Memory B cell (primary cell): ENCODE measurements around the gene CCNF.
A peak's percentile ranks its signal among the peaks of the same experiment; 100 is the strongest.
"Not testable (repeated sequence)": the region's sequence is repeated elsewhere in the genome, so short reads cannot be mapped to it uniquely, and the experiment has no call there.

Source experiments
- ATAC-seq: fragments of 150-1000 bp; cut with Tn5 transposase; 2 replicates; pipeline ENCODE4 v1.10.0; 2021; ENCODE audit warnings: low read depth, mild to moderate bottlenecking, moderate library complexity
- DNase-seq, 2 donors: peaks; one replicate each; pipeline ENCODE4 v3.0.0; 2022; ENCODE audit warnings: low spot score in 2 of 2
- H3K27ac Mint-ChIP-seq: one replicate; pipeline ENCODE4 v1.8.0; 2022; ENCODE audit warnings: mild to moderate bottlenecking, moderate library complexity, mixed read lengths
- H3K27me3 Mint-ChIP-seq: one replicate; pipeline ENCODE4 v1.8.0; 2022; ENCODE audit warnings: mixed read lengths
- H3K36me3 Mint-ChIP-seq: one replicate; pipeline ENCODE4 v1.8.0; 2022; ENCODE audit warnings: mild to moderate bottlenecking, mixed read lengths
- H3K4me1 Mint-ChIP-seq: one replicate; pipeline ENCODE4 v1.8.0; 2022; ENCODE audit warnings: mixed read lengths
- H3K4me3 Mint-ChIP-seq: one replicate; pipeline ENCODE4 v1.8.0; 2022; ENCODE audit warnings: mild to moderate bottlenecking, moderate library complexity, mixed read lengths
- H3K9me3 Mint-ChIP-seq: one replicate; pipeline ENCODE4 v1.8.0; 2022; ENCODE audit warnings: mixed read lengths

CCNF gene

DNA sequence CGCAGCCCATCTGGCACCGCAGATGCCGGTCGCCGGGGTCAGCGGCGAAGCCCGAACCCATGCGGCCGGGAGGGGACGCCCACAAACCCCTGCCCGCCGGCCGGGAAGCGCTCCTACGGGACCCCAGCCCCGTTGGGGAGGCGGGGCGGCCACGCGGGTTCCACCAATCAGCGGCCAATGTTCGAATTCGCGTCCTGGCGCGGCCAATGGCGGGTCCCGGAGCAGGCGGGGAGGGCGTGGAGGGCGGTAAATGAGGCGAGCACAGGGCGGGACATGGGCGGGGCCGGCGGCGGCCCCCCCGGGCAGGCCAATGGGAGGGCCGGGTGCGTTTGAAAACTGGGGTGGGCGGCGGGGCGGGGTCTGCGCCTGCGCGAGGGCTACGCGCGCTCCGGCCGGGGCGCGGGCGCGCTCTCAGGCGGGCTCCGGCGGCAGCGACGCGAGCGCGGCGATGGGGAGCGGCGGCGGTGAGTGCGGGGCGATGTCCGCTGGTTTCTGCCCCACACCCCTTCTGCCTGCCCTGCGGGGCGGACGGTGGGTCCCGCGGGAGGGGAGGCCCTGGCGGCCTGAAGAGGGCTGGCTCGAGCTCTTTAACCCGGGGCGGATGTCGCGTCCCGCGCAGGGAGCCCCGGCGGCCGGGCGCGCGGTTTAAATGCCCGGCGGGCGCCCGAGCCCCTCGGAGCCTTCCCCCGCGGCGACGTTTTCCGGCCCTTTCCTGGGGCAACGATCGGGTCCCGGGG lies at the start of gene CCNF:
Gene CCNF, plus strand, starts transcription at position 414 of the 737 bp plus-strand sequence. Its CDS starts 35 bp downstream, at position 449.
- Mint-ChIP-seq H3K27me3 (no peaks in the 10 kb centered on the region), H3K9me3 (no peaks in the 10 kb centered on the region), H3K27ac (peak within 1 kb of the TSS; percentile 43), H3K4me1 (peaks cover 15% of the 10 kb centered on the region), H3K36me3 (peaks cover 6% of the 10 kb centered on the region), H3K4me3 (peak within 1 kb of the TSS; percentile 93)
- DNase-seq (peak; percentile 88 to 91), ATAC-seq (peak; percentile 93)

DNA sequence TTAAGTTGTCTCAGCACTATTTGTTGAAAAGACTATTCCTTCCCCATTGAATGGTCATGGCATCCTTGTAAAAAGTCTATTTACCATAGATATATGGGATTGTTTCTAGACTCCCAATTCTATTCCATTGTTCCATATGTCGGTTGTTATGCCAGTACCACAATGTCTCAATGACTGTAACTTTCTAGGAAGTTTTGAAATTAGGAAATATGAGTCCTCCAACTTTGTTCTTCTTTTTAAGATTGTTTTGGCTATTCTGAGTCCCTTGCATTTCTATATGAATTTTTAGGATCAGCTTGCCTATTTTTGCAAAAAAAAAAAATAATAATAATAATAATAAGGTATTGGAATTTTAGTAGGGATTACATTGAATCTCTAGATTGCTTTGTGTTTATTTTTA lies 45.7 kb upstream of the CCNF start:
- peaks cover 3% of the 10 kb centered on the region for H3K36me3 Mint-ChIP-seq
- no peak for DNase-seq
- H3K27ac Mint-ChIP-seq, result no peak overlapping the region
- peaks cover 8% of the 10 kb centered on the region for H3K27me3 Mint-ChIP-seq
- no peak overlapping the region for H3K4me3 Mint-ChIP-seq
- no peak for ATAC-seq
- peaks cover 3% of the 10 kb centered on the region for H3K9me3 Mint-ChIP-seq
- H3K4me1 Mint-ChIP-seq, result no peaks in the 10 kb centered on the region

DNA sequence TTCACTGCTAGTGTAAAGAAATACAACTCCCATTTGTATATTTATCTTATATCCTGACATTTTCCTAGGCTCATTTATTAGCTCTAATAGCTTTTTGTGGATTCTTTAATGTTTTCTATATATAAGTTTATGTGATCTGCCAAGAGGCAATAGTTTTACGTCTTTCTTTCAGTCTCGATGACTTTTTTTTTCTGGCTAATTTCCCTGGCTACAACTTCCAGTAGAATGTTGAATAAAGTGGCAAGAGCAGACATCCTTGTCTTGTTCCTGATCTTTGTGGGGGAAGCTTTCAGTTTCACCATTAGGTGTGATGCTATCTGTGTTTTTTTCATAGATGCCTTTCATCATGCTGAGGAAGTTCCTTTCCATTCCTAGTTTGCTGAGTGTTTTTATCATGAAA lies 44.8 kb upstream of the CCNF start:
- Mint-ChIP-seq H3K27me3 (peaks cover 8% of the 10 kb centered on the region), H3K4me1 (no peaks in the 10 kb centered on the region), H3K27ac (no peak overlapping the region), H3K9me3 (peaks cover 5% of the 10 kb centered on the region), H3K4me3 (no peak overlapping the region), H3K36me3 (peaks cover 4% of the 10 kb centered on the region)
- ATAC-seq, result no peak
- no peak for DNase-seq

GRCh38 chr16:2385190-2385836 lies 43.9 kb upstream of the CCNF start:
- no peak for DNase-seq
- Mint-ChIP-seq H3K4me1 (no peaks in the 10 kb centered on the region), H3K36me3 (peaks cover 4% of the 10 kb centered on the region), H3K4me3 (no peak overlapping the region), H3K9me3 (peaks cover 5% of the 10 kb centered on the region), H3K27me3 (peaks cover 8% of the 10 kb centered on the region), H3K27ac (no peak overlapping the region)
- no peak for ATAC-seq

DNA sequence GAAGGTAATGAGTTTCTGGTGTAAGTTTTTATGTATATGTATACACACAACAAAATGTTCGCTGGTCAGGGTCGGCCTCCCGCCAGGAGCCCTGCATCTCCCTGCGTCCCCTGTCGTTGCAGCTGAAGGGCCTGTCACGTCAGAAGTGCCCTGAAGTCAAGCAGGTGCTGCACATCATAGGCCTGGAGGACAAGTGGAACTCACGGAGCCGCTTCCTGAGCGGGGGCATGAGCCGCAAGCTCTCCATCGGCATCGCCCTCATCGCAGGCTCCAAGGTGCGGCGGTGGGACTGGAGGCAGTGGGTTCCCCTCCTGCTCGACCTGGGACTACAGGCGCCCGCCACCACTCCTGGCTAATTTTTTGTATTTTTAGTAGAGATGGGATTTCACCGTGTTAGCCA lies 43.3 kb upstream of the CCNF start:
- DNase-seq, H3K4me3 Mint-ChIP-seq, ATAC-seq, H3K9me3 Mint-ChIP-seq, H3K27ac Mint-ChIP-seq, H3K27me3 Mint-ChIP-seq, H3K36me3 Mint-ChIP-seq, H3K4me1 Mint-ChIP-seq: not testable (repeated sequence)

GRCh38 chr16:2386990-2387389 lies 42.3 kb upstream of the CCNF start:
- H3K36me3 Mint-ChIP-seq, result peaks cover 4% of the 10 kb centered on the region
- H3K4me3 Mint-ChIP-seq, result no peak overlapping the region
- DNase-seq, result no peak
- H3K27ac Mint-ChIP-seq, result no peak overlapping the region
- peaks cover 5% of the 10 kb centered on the region for H3K9me3 Mint-ChIP-seq
- ATAC-seq, result no peak
- no peaks in the 10 kb centered on the region for H3K4me1 Mint-ChIP-seq
- H3K27me3 Mint-ChIP-seq, result peaks cover 10% of the 10 kb centered on the region

- Mint-ChIP-seq H3K4me1 (no peaks in the 10 kb centered on the region), H3K27ac (no peak overlapping the region), H3K4me3 (no peak overlapping the region), H3K27me3 (peaks cover 10% of the 10 kb centered on the region), H3K9me3 (peaks cover 5% of the 10 kb centered on the region), H3K36me3 (peaks cover 4% of the 10 kb centered on the region)
- DNase-seq, result no peak
- ATAC-seq, result no peak
Observed at GRCh38 chr16:2388139-2388874, 40.9 kb upstream of the CCNF start.

GRCh38 chr16:2388875-2389433 lies 40.3 kb upstream of the CCNF start:
- Mint-ChIP-seq H3K27ac (no peak overlapping the region), H3K4me1 (no peaks in the 10 kb centered on the region), H3K36me3 (peaks cover 4% of the 10 kb centered on the region), H3K9me3 (peaks cover 5% of the 10 kb centered on the region), H3K27me3 (peaks cover 10% of the 10 kb centered on the region), H3K4me3 (no peak overlapping the region)
- DNase-seq, result no peak
- no peak for ATAC-seq

- ATAC-seq, result no peak
- Mint-ChIP-seq H3K36me3 (peaks cover 4% of the 10 kb centered on the region), H3K4me1 (no peaks in the 10 kb centered on the region), H3K4me3 (no peak overlapping the region), H3K27me3 (peaks cover 7% of the 10 kb centered on the region), H3K9me3 (peaks cover 5% of the 10 kb centered on the region), H3K27ac (no peak overlapping the region)
- DNase-seq, result no peak
Observed at GRCh38 chr16:2392025-2392424, 37.2 kb upstream of the CCNF start.

DNA sequence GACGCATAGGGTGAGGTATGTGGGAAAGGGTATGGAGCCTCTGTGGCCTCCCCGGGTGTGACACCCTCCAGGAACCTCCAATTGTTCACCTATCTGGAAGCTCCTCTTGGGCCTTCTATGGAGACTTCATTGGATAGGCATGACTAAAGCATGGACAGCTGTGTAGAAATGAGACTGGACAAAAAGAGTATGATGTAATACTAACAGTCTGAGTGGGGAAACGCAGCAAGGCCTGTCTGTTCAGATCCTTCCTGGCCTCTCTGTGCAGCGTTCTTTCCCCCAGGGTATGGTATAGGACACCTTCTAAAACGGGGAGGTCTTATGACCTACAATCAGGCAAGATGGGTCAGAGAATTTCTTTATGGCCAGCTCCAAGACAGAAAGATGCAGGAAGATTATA lies 30.7 kb upstream of the CCNF start:
- no peak overlapping the region for H3K27ac Mint-ChIP-seq
- DNase-seq, result no peak
- no peaks in the 10 kb centered on the region for H3K27me3 Mint-ChIP-seq
- ATAC-seq, result no peak
- H3K9me3 Mint-ChIP-seq, result no peaks in the 10 kb centered on the region
- H3K4me1 Mint-ChIP-seq, result no peaks in the 10 kb centered on the region
- H3K36me3 Mint-ChIP-seq, result no peaks in the 10 kb centered on the region
- no peak overlapping the region for H3K4me3 Mint-ChIP-seq

DNA sequence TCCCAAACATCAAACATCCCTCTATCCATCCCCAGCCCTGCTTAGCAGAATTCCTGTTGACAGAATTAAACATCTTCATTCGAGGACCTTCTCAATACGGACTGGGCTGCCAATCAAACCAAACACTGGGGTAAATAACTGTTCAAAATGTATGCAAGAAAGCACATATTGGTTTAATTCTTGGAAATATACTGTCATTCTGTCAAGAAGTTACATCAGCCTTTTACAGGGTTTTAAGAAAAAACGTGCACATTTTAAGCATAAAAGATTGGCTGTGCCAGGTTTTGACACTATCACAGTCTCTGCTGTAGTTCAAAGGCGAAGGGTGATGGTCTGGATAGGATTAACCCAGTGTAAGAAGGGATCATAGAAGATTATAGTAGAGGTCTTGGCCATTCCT lies 25.1 kb upstream of the CCNF start:
- Mint-ChIP-seq H3K9me3 (no peaks in the 10 kb centered on the region), H3K36me3 (no peaks in the 10 kb centered on the region), H3K4me1 (no peaks in the 10 kb centered on the region), H3K27me3 (peaks cover 4% of the 10 kb centered on the region), H3K27ac (no peak overlapping the region), H3K4me3 (no peak overlapping the region)
- ATAC-seq (no peak), DNase-seq (no peak)

DNA sequence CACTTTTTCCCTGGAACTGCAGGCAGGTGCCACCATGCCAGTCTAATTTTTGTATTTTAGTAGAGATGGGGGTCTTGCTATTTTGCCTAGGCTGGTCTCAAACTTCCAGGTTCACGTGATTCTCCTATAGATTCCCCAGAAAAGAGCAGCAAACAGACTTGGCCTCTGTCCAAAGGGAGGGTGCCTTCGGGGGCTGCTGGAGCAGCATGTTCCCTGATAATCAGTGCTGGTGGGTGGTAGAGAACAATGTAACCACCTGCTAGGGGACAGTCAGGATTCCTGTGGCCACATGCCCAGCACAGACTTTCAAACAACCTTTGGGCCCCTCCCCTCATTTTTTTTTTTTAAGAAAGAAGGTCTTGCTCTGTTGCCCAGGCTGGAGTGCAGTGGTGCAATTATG lies 14.2 kb upstream of the CCNF start:
- H3K9me3 Mint-ChIP-seq, result no peaks in the 10 kb centered on the region
- no peaks in the 10 kb centered on the region for H3K4me1 Mint-ChIP-seq
- no peak overlapping the region for H3K4me3 Mint-ChIP-seq
- no peak overlapping the region for H3K27ac Mint-ChIP-seq
- no peak for DNase-seq
- H3K27me3 Mint-ChIP-seq, result peaks cover 5% of the 10 kb centered on the region
- no peaks in the 10 kb centered on the region for H3K36me3 Mint-ChIP-seq
- no peak for ATAC-seq

- no peak for ATAC-seq
- Mint-ChIP-seq H3K27ac (no peak overlapping the region), H3K4me3 (no peak overlapping the region), H3K4me1 (peaks cover 2% of the 10 kb centered on the region), H3K27me3 (peaks cover 2% of the 10 kb centered on the region), H3K36me3 (no peaks in the 10 kb centered on the region), H3K9me3 (no peaks in the 10 kb centered on the region)
- DNase-seq, result no peak
Observed at GRCh38 chr16:2420035-2420434, 9.2 kb upstream of the CCNF start.
